NCI-H128 (cell line): ENCODE results near the gene WDR37.

ENCODE experiments used
- DNase-seq: peaks from one replicate; lab custom pipeline; 2025; ENCODE audit not compliant: unreplicated experiment; lab: John Stamatoyannopoulos, UW

The WDR37 gene

DNA sequence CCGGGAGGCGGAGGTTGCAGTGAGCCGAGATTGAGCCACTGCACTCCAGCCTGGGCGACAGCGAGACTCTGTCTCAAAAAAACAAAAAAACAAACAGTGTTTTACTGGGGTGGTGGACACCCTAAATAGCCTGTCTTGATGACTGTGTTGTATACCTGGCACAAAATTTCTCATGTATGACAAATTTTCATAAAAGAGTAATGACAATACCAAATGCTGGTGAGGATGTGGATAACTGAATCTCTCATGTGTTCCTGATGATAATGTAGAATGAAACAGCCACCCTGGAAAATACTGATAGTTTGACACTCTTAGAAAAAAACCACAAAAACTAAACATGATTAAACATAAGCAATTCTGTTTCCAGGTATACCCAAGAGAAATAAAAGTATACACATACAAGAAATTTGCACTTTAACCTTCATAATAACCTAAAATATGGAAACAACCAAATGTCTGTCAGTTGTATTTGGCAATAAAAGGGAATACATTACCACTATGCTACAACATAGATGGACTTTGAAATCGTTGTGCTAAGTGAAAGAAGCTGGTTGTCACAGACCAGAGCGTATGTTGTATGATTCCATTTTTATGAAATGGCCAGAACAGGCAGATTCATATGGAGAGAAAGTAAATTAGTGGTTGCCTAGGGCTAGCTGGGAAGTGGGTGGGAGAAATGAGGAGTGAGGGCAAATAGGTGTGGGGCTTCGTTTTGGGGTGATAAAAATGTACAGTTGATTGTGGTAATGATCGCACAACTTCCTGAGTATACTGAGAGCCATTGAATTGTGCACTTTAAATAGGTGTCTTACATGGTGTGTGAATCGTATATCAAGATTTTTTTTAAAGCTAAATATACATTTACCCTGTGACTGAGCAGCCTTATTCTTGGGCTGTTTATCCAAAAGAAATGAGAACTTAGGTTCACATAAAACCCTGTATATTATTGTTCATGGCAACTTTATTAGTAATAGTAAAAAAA lies 12.5 kb downstream of the WDR37 start:
- no peak for DNase-seq

GRCh38 chr10:1070919-1071318 lies 14.7 kb downstream of the WDR37 start:
- DNase-seq: no peak

- DNase-seq: no peak
Measured at GRCh38 chr10:1074052-1074747, 18.0 kb downstream of the WDR37 start.

- no peak for DNase-seq
Measured at GRCh38 chr10:1074748-1075308, 18.6 kb downstream of the WDR37 start.

GRCh38 chr10:1078668-1079067 lies 22.5 kb downstream of the WDR37 start:
- no peak for DNase-seq

- no peak for DNase-seq
Measured at GRCh38 chr10:1083581-1083980, 27.4 kb downstream of the WDR37 start.

GRCh38 chr10:1084011-1084950 lies 28.1 kb downstream of the WDR37 start:
- DNase-seq: no peak

- DNase-seq: no peak
Measured at GRCh38 chr10:1085258-1085657, 29.1 kb downstream of the WDR37 start.

DNA sequence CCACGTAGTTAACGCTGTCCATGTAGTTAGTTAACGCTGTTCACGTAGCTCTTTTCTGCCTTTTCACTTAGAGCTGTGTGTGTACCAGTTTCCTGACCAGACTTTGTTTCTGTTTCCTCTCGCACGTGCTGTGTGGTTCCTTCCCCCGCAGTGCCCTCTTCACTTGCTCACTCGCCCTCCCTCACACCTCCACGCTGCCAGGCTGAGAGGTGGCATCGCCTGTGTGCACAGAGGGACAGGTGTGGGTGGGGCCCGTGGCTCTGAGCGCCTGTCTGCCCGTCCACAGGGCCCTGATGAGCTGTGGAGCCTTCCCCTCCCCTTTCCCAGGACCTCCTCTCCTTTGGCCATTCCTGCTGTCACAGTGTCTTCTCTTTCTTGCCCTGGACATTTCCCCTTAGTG lies 30.6 kb downstream of the WDR37 start:
- no peak for DNase-seq

GRCh38 chr10:1089017-1089689 lies 33.0 kb downstream of the WDR37 start:
- DNase-seq: no peak

DNA sequence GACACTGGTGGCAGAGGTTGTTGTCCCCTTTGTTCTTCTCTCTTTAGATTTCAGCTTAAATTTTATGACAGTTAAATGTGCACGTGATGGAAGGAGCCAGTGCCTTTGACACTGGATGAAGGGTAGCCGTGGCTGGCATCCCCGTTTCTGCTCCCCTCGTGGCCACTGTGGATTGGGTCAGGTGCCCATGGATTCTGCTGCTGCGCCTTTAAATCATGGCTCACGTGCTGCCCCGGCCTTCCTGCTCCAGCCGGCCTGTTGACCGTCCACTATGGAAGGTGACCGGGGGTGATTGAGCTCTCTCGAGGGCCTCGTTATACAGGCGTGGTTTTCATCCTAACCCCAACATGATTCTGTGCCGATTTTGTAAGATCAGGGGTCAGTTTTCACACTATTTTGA lies 34.5 kb downstream of the WDR37 start:
- DNase-seq: no peak

GRCh38 chr10:1093696-1094095 lies 37.5 kb downstream of the WDR37 start:
- DNase-seq: no peak

- no peak for DNase-seq
Measured at GRCh38 chr10:1094112-1095057, 38.2 kb downstream of the WDR37 start.

- no peak for DNase-seq
Measured at GRCh38 chr10:1095498-1095897, 39.3 kb downstream of the WDR37 start.

- DNase-seq: no peak
Measured at GRCh38 chr10:1096287-1096889, 40.2 kb downstream of the WDR37 start.

- no peak for DNase-seq
Measured at GRCh38 chr10:1097436-1097835, 41.3 kb downstream of the WDR37 start.

- DNase-seq: no peak
Measured at GRCh38 chr10:1100143-1100542, 44.0 kb downstream of the WDR37 start.

DNA sequence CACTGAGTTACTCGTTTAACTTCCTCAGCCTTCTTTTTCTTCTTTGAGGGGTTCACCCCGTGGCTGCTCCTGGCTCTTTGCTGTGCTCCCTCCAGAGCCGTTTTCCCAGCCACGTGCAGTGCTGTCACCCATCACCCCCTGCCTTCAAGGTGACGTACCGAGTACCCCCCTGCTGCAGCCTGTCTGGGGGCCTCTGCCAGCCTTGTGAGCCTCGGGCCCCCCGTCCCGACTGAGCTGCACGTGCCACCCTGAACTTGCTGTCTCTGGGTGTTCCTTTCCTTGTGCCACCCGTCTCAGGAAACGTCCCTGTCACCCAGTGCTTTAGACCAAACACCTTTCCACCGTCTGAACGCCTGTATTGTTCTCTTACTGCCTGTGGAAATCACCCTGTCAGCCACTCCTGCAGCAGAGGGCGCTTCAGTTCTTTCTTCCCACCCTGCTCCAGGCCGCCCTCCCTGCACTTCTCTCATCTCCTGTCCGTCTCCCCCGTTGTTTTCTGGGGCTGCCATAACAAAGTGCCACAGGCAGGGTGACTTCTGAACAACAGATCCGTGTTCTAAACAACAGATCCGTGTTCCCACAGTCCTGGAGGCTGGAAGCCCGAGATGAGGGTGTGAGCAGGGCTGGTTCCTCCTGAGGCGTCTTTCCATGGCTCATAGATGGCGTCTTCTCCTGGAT lies 44.6 kb downstream of the WDR37 start:
- DNase-seq: no peak
